Activated T-helper 1 cell treated with Interleukin-2 at 50 U/mL for 16 hours (primary cell): ENCODE results near the gene SNAI1.
A peak's percentile ranks its signal among the peaks of the same experiment; 100 is the strongest.
"Not testable (repeated sequence)": the region's sequence is repeated elsewhere in the genome, so short reads cannot be mapped to it uniquely, and the experiment has no call there.

Source experiments
- DNase-seq: peaks from one replicate; pipeline ENCODE4 v3.0.0-alpha.2; 2020; ENCODE audit warnings: low read depth

Gene SNAI1

DNA sequence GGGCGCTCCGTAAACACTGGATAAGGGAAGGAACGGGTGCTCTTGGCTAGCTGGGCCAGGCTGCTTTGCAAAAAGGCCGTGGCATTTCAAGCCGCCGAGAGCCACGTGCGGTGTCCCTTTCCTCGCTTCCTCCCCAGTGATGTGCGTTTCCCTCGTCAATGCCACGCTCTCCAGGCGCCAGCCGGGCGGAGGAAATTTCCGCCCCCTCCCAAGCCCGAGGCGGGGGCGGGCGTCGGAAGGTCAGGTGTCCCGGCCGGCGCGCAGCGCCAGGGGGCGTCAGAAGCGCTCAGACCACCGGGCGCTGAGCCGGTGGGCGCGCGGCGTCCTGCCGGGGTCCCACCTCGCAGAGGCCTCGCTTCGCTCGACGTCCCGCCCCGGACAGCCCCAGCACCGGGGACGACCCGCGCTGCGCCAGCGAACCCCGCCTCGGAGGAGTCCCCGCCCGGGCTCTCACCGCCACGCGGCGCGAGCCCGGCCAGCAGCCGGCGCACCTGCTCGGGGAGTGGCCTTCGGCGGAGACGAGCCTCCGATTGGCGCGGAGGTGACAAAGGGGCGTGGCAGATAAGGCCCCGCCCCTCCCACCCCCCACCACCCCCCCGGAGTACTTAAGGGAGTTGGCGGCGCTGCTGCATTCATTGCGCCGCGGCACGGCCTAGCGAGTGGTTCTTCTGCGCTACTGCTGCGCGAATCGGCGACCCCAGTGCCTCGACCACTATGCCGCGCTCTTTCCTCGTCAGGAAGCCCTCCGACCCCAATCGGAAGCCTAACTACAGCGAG is at the start of gene SNAI1:
TSS of gene SNAI1 (plus strand) at position 635 of the 777 bp plus-strand sequence. CDS start at position 715, 80 bp downstream.
- peak; percentile 80 for DNase-seq

DNA sequence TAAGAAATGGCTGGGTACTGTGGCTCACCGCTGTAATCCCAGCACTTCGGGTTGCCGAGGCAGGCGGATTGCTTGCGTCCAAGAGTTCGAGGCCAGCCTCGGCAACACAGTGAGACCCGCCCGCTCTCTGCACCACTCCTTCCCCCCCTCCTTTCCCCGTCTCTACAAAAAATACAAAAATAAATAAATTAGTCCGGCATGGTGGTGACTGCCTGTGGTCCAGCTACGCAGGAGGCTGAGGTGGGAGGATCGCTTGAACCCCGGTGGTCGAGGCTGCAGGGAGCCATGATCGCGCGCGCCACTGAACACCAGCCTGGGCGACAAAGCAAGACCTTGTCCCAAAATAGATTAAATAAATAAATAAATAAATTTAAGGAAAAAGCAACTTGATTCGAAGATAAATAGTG is 47.0 kb upstream of the SNAI1 start:
- no peak for DNase-seq

DNA sequence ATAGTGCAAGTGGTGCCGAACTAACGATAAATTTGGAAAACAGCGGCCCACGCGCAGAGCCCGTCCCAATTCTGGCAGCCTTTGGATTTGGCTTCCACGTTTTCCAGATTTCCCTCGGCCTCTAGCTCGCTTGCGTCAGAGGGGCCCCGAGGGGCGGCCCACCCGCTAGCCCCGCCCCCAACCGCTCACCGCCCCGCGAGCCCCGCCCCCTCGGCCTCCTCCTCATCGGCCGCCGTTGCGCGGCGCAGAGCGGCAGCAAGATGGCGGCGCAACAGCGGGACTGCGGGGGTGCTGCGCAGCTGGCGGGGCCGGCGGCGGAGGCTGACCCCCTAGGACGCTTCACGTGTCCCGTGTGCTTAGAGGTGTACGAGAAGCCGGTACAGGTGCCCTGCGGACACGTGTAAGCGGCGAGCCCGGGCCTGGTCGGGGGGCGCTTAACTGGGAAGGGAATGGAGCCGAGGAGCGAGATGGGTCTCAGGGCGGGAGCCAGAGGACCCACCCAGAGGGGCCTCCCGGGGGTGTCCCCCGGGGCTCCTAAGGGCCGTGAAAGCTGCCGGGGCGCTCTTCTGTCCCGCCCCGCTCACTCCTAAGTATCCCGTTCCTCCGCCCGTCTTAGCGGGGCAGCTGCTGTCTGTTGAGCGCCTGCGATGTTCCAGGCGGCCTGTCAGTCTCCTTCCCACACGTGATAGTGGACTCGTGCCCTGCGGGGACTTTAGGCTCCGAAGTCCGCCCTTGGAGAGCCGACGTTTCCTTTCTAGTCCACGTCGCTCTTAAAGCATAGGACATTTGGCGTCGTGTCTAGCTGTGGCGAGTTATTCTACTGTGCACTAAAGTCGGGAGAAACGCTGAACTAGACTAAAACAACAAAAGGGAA is 46.4 kb upstream of the SNAI1 start, which contains the start of gene RNF114:
TSS of gene RNF114 (plus strand) at position 245 of the 874 bp plus-strand sequence. CDS start at position 261, 16 bp downstream.
- peak; percentile 88 for DNase-seq

DNA sequence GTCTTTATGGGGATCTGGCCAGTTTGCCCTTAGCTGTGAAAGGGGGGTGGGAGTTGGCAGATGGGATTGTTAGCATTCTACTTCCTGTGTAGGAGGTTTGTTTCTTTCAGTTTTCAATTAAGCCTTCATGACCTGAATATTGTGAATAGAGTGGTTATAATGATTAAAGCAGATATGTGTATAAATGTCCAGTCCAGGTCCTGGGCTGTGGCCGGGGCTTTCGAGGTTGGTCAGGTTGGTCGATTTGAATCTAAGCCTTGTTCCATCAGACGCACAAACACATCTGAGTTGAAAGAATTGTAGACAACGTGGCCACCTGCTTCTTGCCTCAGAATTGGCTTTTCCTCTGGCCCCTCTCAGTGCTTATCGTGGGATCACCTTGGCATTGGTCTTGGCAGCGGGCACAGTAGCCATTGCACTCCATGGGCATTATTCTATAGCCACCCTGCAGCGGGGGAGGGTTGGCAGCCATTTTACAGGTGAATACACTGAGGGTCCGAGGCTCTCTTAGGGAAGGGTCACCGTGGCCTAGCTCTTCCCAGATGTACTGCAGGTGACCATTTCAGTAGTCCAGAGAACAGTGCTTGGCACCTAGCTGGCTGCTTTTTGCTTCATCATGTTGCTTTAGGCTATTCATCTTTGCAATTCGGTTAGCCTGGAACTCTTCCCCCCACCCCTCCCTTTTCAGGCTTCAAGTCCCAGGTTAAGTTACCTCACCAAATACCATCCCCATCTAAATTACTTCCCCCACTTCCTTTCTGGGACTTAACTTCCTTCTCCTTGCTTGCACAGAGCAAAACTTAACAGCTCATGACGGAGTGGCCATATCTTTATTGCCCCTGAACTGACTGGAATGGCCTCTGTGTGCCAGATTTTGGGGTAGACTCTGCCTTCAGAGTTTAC is 45.5 kb upstream of the SNAI1 start:
- DNase-seq: no peak

DNA sequence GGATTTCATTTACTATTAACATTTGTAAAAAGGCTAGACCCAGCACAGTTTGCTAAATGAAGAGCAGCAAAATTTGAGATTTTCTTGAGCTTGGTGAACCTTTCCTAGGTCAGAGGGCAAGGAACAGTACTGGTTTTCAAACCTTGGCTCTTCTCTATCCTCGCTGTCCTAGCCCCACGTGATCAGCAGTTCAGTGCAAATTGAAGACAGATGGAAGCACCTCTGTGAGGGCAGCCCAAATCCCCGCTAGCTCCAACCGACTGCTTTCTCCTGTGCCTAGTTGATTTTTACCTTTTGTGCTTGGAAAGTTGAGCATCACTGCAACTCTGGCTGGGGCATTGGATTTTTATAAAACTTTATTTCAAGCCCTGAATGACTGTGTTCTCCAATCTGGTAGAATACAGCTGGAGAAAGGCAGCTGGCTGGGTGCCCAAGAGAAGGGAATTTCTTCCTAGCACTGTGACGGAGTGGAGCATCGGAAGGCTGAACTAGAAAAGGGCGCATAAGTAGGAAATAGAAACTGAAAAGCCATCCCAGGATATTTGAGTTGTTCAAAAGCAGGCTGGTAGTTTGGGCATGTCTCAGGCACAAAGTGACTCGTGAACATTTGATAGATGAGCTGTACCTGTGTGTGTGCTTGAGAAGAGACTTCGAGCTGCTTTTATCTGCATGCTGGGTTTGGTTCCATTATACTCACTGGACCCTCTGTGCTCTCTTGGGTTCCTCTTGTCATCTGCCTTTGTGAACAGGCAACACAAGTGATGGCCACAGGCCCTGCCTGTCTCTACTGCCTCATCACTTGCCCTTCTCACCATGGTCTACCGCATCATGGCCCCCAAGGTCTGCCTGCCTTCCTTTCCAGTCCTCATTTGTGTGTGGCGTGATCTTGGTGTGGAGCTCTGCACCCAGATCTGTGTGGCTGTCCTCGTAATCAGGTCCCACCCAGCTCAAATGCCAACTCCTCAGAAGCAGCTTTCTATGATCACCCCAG is 44.3 kb upstream of the SNAI1 start:
- no peak for DNase-seq

DNA sequence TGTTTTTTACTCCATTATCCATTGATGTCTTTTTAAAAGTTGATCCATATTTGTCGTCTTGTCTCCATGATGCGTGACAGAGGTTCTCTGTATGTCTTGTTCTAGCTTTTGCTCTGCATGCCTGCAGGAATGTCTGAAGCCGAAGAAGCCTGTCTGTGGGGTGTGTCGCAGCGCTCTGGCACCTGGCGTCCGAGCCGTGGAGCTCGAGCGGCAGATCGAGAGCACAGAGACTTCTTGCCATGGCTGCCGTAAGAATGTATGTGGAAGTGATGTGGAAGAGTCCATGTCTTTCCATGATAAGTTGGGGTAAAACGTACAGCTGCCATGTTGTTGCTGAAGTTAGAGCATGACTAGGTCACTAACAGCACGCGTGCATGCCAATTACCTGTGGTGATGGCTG is 41.3 kb upstream of the SNAI1 start:
- DNase-seq: no peak

DNA sequence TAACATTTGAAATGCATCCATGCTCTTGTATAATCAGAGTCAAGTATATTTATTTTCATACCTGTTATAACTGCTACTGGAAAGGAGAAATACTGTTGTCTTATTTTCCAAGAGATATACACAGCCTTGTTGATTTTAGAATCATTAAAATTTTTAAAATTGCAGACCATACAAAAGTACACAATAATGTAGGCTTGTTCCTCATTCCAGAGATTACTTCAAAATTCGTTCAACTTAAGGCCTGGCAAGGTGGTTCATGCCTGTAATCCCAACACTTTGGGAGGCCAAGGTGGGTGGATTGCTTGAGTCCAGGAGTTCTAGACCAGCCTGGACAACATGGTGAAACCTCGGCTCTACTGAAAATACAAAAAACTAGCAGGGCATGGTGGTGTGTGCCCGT is 40.5 kb upstream of the SNAI1 start:
- no peak for DNase-seq

DNA sequence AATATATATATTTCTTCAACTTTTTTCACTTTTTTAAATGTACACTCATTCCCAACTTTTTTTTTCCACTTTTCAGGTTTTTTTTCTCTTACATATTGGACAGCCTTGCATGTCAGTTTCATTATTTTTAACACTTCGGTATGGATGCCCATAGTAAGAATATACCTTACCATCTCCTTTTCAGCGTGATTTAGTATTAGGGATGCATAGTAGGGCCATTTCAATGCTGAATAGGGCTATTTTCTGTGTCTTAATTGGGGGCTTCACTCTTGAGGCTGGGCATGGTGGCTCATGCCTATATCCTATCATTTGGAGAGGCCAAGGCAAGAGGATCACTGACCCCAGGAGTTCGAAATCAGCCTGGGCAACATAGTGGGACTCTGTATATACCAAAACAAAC is 39.8 kb upstream of the SNAI1 start:
- DNase-seq: no peak

DNA sequence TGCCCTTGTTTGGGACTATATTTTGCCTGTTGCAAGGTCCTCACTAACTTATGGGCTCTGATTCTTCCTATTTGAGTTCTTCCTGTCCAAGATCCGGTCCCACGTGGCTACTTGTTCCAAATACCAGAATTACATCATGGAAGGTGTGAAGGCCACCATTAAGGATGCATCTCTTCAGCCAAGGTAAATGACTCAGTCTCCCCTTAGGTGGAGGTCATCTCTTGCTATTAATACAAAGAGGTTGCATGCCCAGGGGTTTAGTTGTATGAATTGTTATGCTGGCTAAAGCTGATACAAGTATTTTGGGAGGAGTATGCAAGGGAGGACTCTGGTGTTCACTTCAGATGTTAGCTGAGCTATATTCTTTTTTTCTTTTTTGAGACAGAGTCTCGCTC is 37.5 kb upstream of the SNAI1 start:
- DNase-seq: no peak

DNA sequence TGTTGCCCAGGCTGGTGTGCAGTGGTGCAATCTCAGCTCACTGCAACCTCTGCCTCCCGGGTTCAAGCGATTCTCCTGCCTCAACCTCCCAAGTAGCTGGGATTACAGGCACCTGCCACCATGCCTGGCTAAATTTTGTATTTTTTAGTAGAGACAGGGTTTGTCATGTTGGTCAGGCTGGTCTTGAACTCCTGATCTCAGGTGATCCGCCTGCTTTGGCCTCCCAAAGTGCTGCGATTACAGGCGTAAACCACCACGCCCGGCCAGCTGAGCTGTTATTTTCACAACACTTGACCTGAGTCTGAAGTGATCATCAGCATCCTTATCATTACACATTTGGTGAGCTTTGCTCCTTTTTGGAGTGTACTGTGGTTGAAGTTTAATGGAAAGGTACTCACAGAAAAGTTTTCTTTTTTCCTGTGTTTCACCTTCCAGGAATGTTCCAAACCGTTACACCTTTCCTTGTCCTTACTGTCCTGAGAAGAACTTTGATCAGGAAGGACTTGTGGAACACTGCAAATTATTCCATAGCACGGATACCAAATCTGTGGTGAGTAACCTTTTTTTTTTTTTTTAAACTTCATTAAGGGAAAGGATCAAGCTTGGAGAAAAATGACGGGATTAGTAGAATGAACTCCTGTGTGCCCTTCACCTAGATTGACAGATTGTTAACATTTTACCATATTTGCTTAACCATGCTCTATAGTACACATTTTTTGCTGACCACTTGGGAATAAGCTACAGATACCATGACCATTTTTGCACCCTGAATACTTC is 36.9 kb upstream of the SNAI1 start:
- no peak for DNase-seq

DNA sequence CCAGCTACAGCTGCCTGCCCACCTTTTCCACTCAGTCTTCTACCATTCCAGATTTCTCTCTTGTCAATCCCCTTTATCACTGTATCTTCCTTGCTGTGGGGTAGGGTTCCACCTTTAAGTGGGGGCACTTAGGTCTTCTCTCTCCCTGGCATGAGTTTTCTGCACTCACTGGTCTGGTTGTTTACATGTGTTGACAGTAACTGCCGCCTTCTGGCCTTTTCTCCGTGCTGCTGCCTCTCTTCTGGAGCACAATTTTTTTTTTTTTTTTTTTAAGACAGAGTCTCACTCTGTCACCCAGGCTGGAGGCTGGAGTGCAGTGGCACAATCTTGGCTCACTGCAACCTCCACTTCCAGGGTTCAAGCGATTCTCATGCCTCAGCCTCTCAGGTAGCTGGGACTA is 34.6 kb upstream of the SNAI1 start:
- no peak for DNase-seq

DNA sequence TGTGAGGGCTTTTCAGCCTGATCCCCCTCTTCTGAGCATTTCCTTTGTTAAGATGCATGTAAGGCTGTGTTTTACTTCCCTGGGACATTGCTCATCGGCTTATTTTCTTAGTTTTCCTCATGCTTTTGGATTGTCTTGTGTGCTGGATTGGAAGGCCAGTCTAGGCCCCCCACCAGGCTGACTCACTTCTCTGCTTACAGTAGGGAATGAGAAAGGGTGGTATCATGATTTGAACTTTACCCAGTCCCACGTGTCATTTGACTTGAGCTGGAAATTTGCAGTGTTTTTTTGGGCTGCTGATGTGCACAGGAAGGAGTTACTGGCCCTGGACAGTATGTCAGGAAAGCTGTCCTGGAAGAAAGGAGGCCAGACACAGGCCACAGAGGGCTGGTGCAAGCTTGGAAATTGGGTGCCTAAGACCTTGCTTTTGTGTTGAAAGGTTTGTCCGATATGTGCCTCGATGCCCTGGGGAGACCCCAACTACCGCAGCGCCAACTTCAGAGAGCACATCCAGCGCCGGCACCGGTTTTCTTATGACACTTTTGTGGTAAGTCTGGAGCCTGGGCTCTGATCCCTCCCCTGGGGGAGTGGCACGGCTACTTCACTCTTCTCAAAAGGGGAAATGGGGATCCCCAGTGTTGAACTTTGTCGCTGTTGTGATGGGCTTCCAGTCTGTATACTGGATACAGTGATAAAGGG is 33.8 kb upstream of the SNAI1 start:
- DNase-seq: no peak

DNA sequence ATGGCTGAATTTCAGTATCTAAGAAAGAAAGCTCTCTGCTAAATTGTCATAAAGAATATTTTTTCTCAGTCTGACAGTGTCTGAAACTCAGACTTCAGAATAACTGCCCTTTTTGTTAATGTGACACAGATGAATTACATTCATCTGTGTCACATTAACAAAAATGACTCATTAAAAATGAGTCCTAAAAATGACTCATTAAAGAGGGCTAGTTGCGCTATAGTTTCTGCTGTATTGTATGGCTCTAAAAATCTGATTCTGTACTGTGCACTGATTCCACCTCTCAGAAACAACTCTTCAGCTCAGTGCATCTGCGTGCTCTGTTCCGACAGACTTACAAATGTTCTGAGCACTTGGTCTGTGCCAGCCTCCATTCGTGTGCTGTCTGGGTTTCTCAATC is 31.6 kb upstream of the SNAI1 start:
- no peak for DNase-seq

DNA sequence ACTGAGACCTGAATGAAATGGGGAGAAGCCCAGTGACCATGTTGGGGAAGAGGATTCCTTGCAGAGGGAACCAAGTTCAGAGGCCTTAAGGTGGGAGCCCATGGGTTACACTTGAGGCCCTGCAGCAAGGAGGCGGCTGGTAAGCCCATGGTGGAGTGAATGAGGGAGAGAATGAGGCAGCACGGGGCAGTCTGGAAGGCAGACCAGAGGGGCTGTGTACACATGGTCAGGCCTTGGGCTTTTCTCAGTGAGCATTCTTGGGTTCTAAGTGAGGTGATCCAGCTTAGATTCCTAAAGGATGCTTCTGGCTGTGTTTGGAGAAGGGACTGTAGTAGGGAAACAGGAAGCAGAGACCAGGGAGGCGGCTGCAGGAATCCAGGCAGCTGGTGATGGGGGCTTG is 27.6 kb upstream of the SNAI1 start:
- DNase-seq: no peak

DNA sequence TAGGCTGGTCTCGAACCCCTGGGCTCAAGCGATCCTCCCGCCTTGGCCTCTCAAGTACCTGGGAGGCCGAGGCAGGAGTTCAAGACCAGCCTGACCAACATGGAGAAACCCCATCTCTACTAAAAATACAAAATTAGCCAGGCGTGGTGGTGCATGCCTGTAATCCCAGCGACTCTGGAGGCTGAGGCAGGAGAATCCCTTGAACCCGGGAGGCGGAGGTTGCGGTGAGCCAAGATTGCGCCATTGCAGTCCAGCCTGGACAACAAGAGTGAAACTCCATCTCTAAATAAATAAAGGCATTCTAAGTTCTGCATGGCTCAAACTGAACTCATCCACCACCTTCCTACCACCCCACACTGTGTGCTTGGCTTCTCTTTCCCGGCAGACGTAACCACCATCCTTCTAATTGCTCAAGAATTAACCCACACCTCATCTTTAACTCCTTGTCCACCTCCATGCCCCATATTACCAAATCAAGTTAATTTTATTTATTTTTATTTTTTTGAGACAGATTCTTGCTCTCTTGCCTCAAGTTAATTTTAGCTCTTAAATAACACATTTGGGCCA is 26.9 kb upstream of the SNAI1 start:
- not testable (repeated sequence) for DNase-seq

DNA sequence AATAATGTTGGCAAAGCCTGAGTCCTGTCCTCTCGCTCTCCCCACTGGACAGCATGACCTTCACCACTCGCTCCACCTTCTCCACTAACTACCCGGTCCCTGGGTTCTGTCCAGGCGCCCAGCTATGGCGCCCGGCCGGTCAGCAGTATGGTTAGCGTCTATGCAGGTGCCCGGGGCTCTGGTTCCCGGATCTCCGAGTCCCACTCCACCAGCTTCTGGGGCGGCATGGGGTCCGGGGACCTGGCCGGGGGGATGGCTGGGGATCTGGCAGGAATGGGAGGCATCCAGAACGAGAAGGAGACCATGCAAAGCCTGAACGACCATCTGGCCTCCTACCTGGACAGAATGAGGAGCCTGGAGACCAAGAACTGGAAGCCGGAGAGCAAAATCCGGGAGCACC is 26.1 kb upstream of the SNAI1 start:
- no peak for DNase-seq

DNA sequence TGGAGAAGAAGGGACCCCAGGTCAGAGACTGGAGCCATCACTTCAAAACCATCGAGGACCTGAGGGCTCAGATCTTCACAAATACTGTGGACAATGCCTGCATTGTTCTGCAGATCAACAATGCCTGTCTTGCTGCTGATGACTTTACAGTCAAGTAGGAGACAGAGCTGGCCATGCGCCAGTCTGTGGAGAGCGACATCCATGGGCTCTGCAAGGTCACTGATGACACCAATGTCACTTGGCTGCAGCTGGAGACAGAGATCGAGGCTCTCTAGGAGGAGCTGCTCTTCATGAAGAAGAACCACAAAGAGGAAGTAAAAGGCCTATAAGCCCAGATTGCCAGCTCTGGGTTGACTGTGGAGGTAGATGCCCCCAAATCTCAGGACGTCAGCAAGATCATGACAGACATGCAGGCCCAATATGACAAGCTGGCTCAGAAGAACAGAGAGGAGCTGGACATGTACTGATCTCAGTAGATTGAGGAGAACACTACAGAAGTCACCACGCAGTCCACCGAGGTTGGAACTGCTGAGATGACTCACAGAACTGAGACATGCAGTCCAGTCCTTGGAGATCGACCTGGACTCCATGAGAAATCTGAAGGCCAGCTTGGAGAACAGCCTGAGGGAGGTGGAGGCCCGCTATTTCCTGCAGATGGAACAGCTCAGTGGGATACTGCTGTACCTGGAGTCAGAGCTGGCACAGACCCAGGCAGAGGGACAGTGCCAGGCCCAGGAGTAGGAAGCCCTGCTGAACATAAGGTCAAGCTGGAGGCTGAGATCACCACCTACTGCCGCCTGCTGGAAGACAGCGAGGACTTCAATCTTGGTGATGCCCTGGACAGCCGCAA is 25.5 kb upstream of the SNAI1 start:
- not testable (repeated sequence) for DNase-seq

DNA sequence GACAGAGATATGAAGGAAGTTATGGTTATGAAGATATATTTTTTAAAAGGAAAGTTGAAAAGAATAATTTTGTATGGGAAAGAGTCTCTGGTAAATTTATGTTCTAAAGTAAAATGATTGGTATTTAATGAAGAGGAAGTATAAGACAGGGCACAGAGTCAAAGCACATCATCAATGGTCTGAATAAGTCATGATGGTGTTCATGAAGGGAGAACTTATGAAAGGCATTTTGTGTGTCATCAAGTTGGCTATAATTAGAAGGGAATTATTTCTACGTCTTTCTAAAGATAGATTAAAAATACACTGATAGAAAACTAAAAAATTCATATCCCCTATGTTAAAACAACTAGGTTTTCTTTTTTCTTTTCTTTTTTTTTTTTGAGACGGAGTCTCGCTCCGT is 21.4 kb upstream of the SNAI1 start:
- no peak for DNase-seq
